Measurements from ENCODE around the gene CLDND2.

- TF ChIP-seq POLR2AphosphoS5 (IDR thresholded peaks at IDR 0.05; ENCODE audit: low read depth, low read length) = no peak
- TF ChIP-seq POLR2A (IDR thresholded peaks at IDR 0.05; ENCODE audit: low read depth, low read length) = no peak
These were observed 3.3 kb upstream of the CLDND2 start for GRCh38 chr19:51372021-51372648.
